ENCODE results near the gene ARHGAP26. TPM values are rescaled to one million over a fixed set of nuclear protein-coding genes. Genes with fewer than 3 reads are reported as not detected.
A peak's percentile ranks its signal among the peaks of the same experiment; 100 is the strongest.

Gene ARHGAP26
- total and polyA plus RNA-seq, 2 donors = 15.1 to 16.2 TPM

GRCh38 chr5:142866563-142867275 lies 96.5 kb downstream of the ARHGAP26 start:
- H3K27me3 ChIP-seq (ENCODE audit: control insufficient read depth in 2 of 2, insufficient read depth in 1 of 2, low read length in 1 of 2) = no peaks in the 10 kb centered on the region
- DNase-seq (ENCODE audit: low read depth in 6 of 9, low spot score in 9 of 9) = peak; percentile 32 to 87 (median 62)
- H3K4me1 ChIP-seq (ENCODE audit: control insufficient read depth in 2 of 2, insufficient read depth in 2 of 2, low read length in 2 of 2) = peaks cover 3 to 41% of the 10 kb centered on the region in 2 donors
- peak overlapping the region in 1 of 2 donors; percentile 15 for H3K27ac ChIP-seq (ENCODE audit: low read depth in 1 of 2, low read length in 1 of 2)
- no peak overlapping the region for H3K4me3 ChIP-seq (ENCODE audit: low read length in 2 of 2)
- no peaks in the 10 kb centered on the region for H3K9me3 ChIP-seq (ENCODE audit: control insufficient read depth in 2 of 2, insufficient read depth in 1 of 2, low read length in 1 of 2)
- WGBS = 42% methylated on average over 10 of the region's 10 CpGs
- no peaks in the 10 kb centered on the region for H3K36me3 ChIP-seq (ENCODE audit: control insufficient read depth in 2 of 2, insufficient read depth in 2 of 2, low read length in 1 of 2)

GRCh38 chr5:142869886-142870285 lies 99.7 kb downstream of the ARHGAP26 start:
- no peaks in the 10 kb centered on the region for H3K9me3 ChIP-seq (ENCODE audit: control insufficient read depth in 2 of 2, insufficient read depth in 1 of 2, low read length in 1 of 2)
- peaks cover 3 to 42% of the 10 kb centered on the region in 2 donors for H3K4me1 ChIP-seq (ENCODE audit: control insufficient read depth in 2 of 2, insufficient read depth in 2 of 2, low read length in 2 of 2)
- H3K36me3 ChIP-seq (ENCODE audit: control insufficient read depth in 2 of 2, insufficient read depth in 2 of 2, low read length in 1 of 2) = no peaks in the 10 kb centered on the region
- 17% methylated on average over 3 of the region's 3 CpGs for WGBS
- H3K27ac ChIP-seq (ENCODE audit: low read depth in 1 of 2, low read length in 1 of 2) = no peak overlapping the region
- H3K4me3 ChIP-seq (ENCODE audit: low read length in 2 of 2) = no peak overlapping the region
- DNase-seq (ENCODE audit: low read depth in 6 of 9, low spot score in 9 of 9) = peak in 1 of 9 donors; percentile 36
- no peaks in the 10 kb centered on the region for H3K27me3 ChIP-seq (ENCODE audit: control insufficient read depth in 2 of 2, insufficient read depth in 1 of 2, low read length in 1 of 2)

- Histone ChIP-seq H3K4me1 (ENCODE audit: control insufficient read depth in 2 of 2, insufficient read depth in 2 of 2, low read length in 2 of 2) (peaks cover 3 to 44% of the 10 kb centered on the region in 2 donors), H3K36me3 (ENCODE audit: control insufficient read depth in 2 of 2, insufficient read depth in 2 of 2, low read length in 1 of 2) (no peaks in the 10 kb centered on the region), H3K27ac (ENCODE audit: low read depth in 1 of 2, low read length in 1 of 2) (peak overlapping the region in 1 of 2 donors; percentile 20), H3K4me3 (ENCODE audit: low read length in 2 of 2) (no peak overlapping the region), H3K27me3 (ENCODE audit: control insufficient read depth in 2 of 2, insufficient read depth in 1 of 2, low read length in 1 of 2) (no peaks in the 10 kb centered on the region), H3K9me3 (ENCODE audit: control insufficient read depth in 2 of 2, insufficient read depth in 1 of 2, low read length in 1 of 2) (no peaks in the 10 kb centered on the region)
- DNase-seq (ENCODE audit: low read depth in 6 of 9, low spot score in 9 of 9) = no peak
- 95% methylated on average over 9 of the region's 9 CpGs for WGBS
Observed at GRCh38 chr5:142870532-142871362, 100.6 kb downstream of the ARHGAP26 start.

GRCh38 chr5:142871363-142872193 lies 101.4 kb downstream of the ARHGAP26 start:
- Histone ChIP-seq H3K4me1 (ENCODE audit: control insufficient read depth in 2 of 2, insufficient read depth in 2 of 2, low read length in 2 of 2) (peaks cover 3 to 43% of the 10 kb centered on the region in 2 donors), H3K27ac (ENCODE audit: low read depth in 1 of 2, low read length in 1 of 2) (peak overlapping the region in 1 of 2 donors; percentile 8), H3K4me3 (ENCODE audit: low read length in 2 of 2) (no peak overlapping the region), H3K9me3 (ENCODE audit: control insufficient read depth in 2 of 2, insufficient read depth in 1 of 2, low read length in 1 of 2) (no peaks in the 10 kb centered on the region), H3K36me3 (ENCODE audit: control insufficient read depth in 2 of 2, insufficient read depth in 2 of 2, low read length in 1 of 2) (no peaks in the 10 kb centered on the region), H3K27me3 (ENCODE audit: control insufficient read depth in 2 of 2, insufficient read depth in 1 of 2, low read length in 1 of 2) (no peaks in the 10 kb centered on the region)
- no peak for DNase-seq (ENCODE audit: low read depth in 6 of 9, low spot score in 9 of 9)
- 92% methylated on average over 13 of the region's 13 CpGs for WGBS

- Histone ChIP-seq H3K9me3 (ENCODE audit: control insufficient read depth in 2 of 2, insufficient read depth in 1 of 2, low read length in 1 of 2) (no peaks in the 10 kb centered on the region), H3K27me3 (ENCODE audit: control insufficient read depth in 2 of 2, insufficient read depth in 1 of 2, low read length in 1 of 2) (no peaks in the 10 kb centered on the region), H3K4me1 (ENCODE audit: control insufficient read depth in 2 of 2, insufficient read depth in 2 of 2, low read length in 2 of 2) (peaks cover 3 to 38% of the 10 kb centered on the region in 2 donors), H3K4me3 (ENCODE audit: low read length in 2 of 2) (no peak overlapping the region), H3K27ac (ENCODE audit: low read depth in 1 of 2, low read length in 1 of 2) (peak overlapping the region in 1 of 2 donors; percentile 20), H3K36me3 (ENCODE audit: control insufficient read depth in 2 of 2, insufficient read depth in 2 of 2, low read length in 1 of 2) (no peaks in the 10 kb centered on the region)
- WGBS = 97% methylated on average over 3 of the region's 3 CpGs
- no peak for DNase-seq (ENCODE audit: low read depth in 6 of 9, low spot score in 9 of 9)
Observed at GRCh38 chr5:142872217-142872616, 102.0 kb downstream of the ARHGAP26 start.

GRCh38 chr5:142872795-142873194 lies 102.6 kb downstream of the ARHGAP26 start:
- DNase-seq (ENCODE audit: low read depth in 6 of 9, low spot score in 9 of 9) = no peak
- H3K4me1 ChIP-seq (ENCODE audit: control insufficient read depth in 2 of 2, insufficient read depth in 2 of 2, low read length in 2 of 2) = peaks cover 3 to 34% of the 10 kb centered on the region in 2 donors

GRCh38 chr5:142873831-142874230 lies 103.7 kb downstream of the ARHGAP26 start:
- H3K27ac ChIP-seq (ENCODE audit: low read depth in 1 of 2, low read length in 1 of 2) = no peak overlapping the region

More at GRCh38 chr5:142872795-142873194, 102.6 kb downstream of the ARHGAP26 start:
- 86% methylated on average over 3 of the region's 3 CpGs for WGBS
- no peaks in the 10 kb centered on the region for H3K36me3 ChIP-seq (ENCODE audit: control insufficient read depth in 2 of 2, insufficient read depth in 2 of 2, low read length in 1 of 2)
- no peaks in the 10 kb centered on the region for H3K9me3 ChIP-seq (ENCODE audit: control insufficient read depth in 2 of 2, insufficient read depth in 1 of 2, low read length in 1 of 2)
- no peaks in the 10 kb centered on the region for H3K27me3 ChIP-seq (ENCODE audit: control insufficient read depth in 2 of 2, insufficient read depth in 1 of 2, low read length in 1 of 2)
- no peak overlapping the region for H3K4me3 ChIP-seq (ENCODE audit: low read length in 2 of 2)
- H3K27ac ChIP-seq (ENCODE audit: low read depth in 1 of 2, low read length in 1 of 2) = no peak overlapping the region

GRCh38 chr5:142874540-142874939 lies 104.4 kb downstream of the ARHGAP26 start:
- no peak overlapping the region for H3K4me3 ChIP-seq (ENCODE audit: low read length in 2 of 2)
- H3K36me3 ChIP-seq (ENCODE audit: control insufficient read depth in 2 of 2, insufficient read depth in 2 of 2, low read length in 1 of 2) = no peaks in the 10 kb centered on the region
- H3K9me3 ChIP-seq (ENCODE audit: control insufficient read depth in 2 of 2, insufficient read depth in 1 of 2, low read length in 1 of 2) = no peaks in the 10 kb centered on the region
- DNase-seq (ENCODE audit: low read depth in 6 of 9, low spot score in 9 of 9) = no peak
- H3K4me1 ChIP-seq (ENCODE audit: control insufficient read depth in 2 of 2, insufficient read depth in 2 of 2, low read length in 2 of 2) = peaks cover 3 to 26% of the 10 kb centered on the region in 2 donors
- WGBS = 93% methylated on average over 7 of the region's 7 CpGs
- H3K27me3 ChIP-seq (ENCODE audit: control insufficient read depth in 2 of 2, insufficient read depth in 1 of 2, low read length in 1 of 2) = no peaks in the 10 kb centered on the region
- no peak overlapping the region for H3K27ac ChIP-seq (ENCODE audit: low read depth in 1 of 2, low read length in 1 of 2)

More at GRCh38 chr5:142873831-142874230, 103.7 kb downstream of the ARHGAP26 start:
- Histone ChIP-seq H3K4me3 (ENCODE audit: low read length in 2 of 2) (no peak overlapping the region), H3K27me3 (ENCODE audit: control insufficient read depth in 2 of 2, insufficient read depth in 1 of 2, low read length in 1 of 2) (no peaks in the 10 kb centered on the region), H3K9me3 (ENCODE audit: control insufficient read depth in 2 of 2, insufficient read depth in 1 of 2, low read length in 1 of 2) (no peaks in the 10 kb centered on the region), H3K36me3 (ENCODE audit: control insufficient read depth in 2 of 2, insufficient read depth in 2 of 2, low read length in 1 of 2) (no peaks in the 10 kb centered on the region), H3K4me1 (ENCODE audit: control insufficient read depth in 2 of 2, insufficient read depth in 2 of 2, low read length in 2 of 2) (peaks cover 3 to 26% of the 10 kb centered on the region in 2 donors)
- 83% methylated on average over 5 of the region's 5 CpGs for WGBS
- no peak for DNase-seq (ENCODE audit: low read depth in 6 of 9, low spot score in 9 of 9)
